Measurements from ENCODE around the gene DLX6.

The DLX6 gene

GRCh38 chr7:97003262-97004246 lies 1.8 kb upstream of the DLX6 start:
- CTCF ChIA-PET = interaction anchor here (1.2 kb wide), 1 partner anchor 24 kb away, joined by 4 read pairs; no protein-coding TSS in a partner anchor
- DNase-seq (ENCODE audit: extremely low spot score) = no peak
- POLR2A ChIA-PET = no interaction called here
- TF ChIP-seq CTCF (IDR thresholded peaks at IDR 0.05; ENCODE audit: control extremely low read depth, extremely low read depth, low read depth, missing control alignments) = no peak

GRCh38 chr7:97004247-97005182 lies 838 bp upstream of the DLX6 start:
- TF ChIP-seq CTCF (IDR thresholded peaks at IDR 0.05; ENCODE audit: control extremely low read depth, extremely low read depth, low read depth, missing control alignments) = no peak
- ChIA-PET CTCF (interaction anchor here (0.9 to 1.5 kb wide), 3 partner anchors 10 to 23 kb away, joined by 3 to 4 read pairs (median 3); no protein-coding TSS in a partner anchor), POLR2A (no interaction called here)
- DNase-seq (ENCODE audit: extremely low spot score) = no peak

GRCh38 chr7:97006055-97006815 lies 882 bp downstream of the DLX6 start:
- no peak for TF ChIP-seq CTCF (IDR thresholded peaks at IDR 0.05; ENCODE audit: control extremely low read depth, extremely low read depth, low read depth, missing control alignments)
- no peak for DNase-seq (ENCODE audit: extremely low spot score)
- ChIA-PET CTCF (interaction anchor here (1.4 kb wide), 1 partner anchor 21 kb away, joined by 5 read pairs; no protein-coding TSS in a partner anchor), POLR2A (interaction anchor here (0.6 kb wide), 1 partner anchor 23 kb away, joined by 4 read pairs; no protein-coding TSS in a partner anchor)

- no peak for TF ChIP-seq CTCF (IDR thresholded peaks at IDR 0.05; ENCODE audit: control extremely low read depth, extremely low read depth, low read depth, missing control alignments)
Measured at GRCh38 chr7:97006816-97007582, 1.6 kb downstream of the DLX6 start.

GRCh38 chr7:97007583-97007861 lies 2.2 kb downstream of the DLX6 start:
- no peak for DNase-seq (ENCODE audit: extremely low spot score)
- ChIA-PET CTCF (no interaction called here), POLR2A (no interaction called here)
- TF ChIP-seq CTCF (IDR thresholded peaks at IDR 0.05; ENCODE audit: control extremely low read depth, extremely low read depth, low read depth, missing control alignments) = no peak

More at GRCh38 chr7:97006816-97007582, 1.6 kb downstream of the DLX6 start:
- POLR2A ChIA-PET = no interaction called here
- CTCF ChIA-PET = interaction anchor here (1.4 kb wide), 1 partner anchor 20 kb away, joined by 5 read pairs; no protein-coding TSS in a partner anchor
- DNase-seq (ENCODE audit: extremely low spot score) = no peak

Data from GM10248 (cell line).